Naive thymus-derived CD4-positive, alpha-beta T cell (primary cell): ENCODE measurements around the gene ANTXR2. TPM values are rescaled to one million over a fixed set of nuclear protein-coding genes. Genes with fewer than 3 reads are reported as not detected.

Source experiments
- ATAC-seq: fragments of 150-1000 bp; cut with Tn5 transposase; 2 replicates; pipeline ENCODE4 v1.10.0; 2021; ENCODE audit warnings: mild to moderate bottlenecking, moderate library complexity
- CTCF ChIA-PET: fragments of 350-600 bp; sonication (Branson Sonifier 250); formaldehyde crosslinking; loops from one replicate; lab custom pipeline; 2021; ENCODE audit warnings: antibody characterized with exemption; lab: Charles Lee
- POLR2A ChIA-PET: fragments of 350-600 bp; sonication (Branson Sonifier 250); formaldehyde crosslinking; loops from one replicate; lab custom pipeline; 2021; ENCODE audit warnings: antibody characterized with exemption, inconsistent platforms; lab: Charles Lee
- DNase-seq, 9 donors: peaks; one replicate each; pipeline versions ENCODE4 v3.0.0 to v3.0.0-alpha.2; 2020 to 2022; ENCODE audit warnings: mixed read lengths in 1 of 9
- H3K27ac ChIP-seq: one replicate; pipeline ENCODE4 v1.7.0; 2013; ENCODE audit warnings: mild to moderate bottlenecking, low read depth, low read length, moderate library complexity
- H3K27me3 ChIP-seq, 2 donors: one replicate each; pipeline ENCODE4 v1.7.0; 2013; ENCODE audit warnings: low read length in 2 of 2, mild to moderate bottlenecking in 2 of 2, moderate library complexity in 2 of 2; ENCODE audit not compliant: control insufficient read depth in 2 of 2, insufficient read depth in 2 of 2
- H3K36me3 ChIP-seq, 3 experiments: 1 replicate in 2 of 3; 2 replicates in 1 of 3; pipeline ENCODE4 v1.7.0; 2013; ENCODE audit warnings: low read length in 3 of 3, mild to moderate bottlenecking in 3 of 3, moderate library complexity in 1 of 3; ENCODE audit not compliant: insufficient read depth in 3 of 3, control insufficient read depth in 2 of 3
- H3K4me1 ChIP-seq, 2 donors: one replicate each; pipeline ENCODE4 v1.7.0; 2013; ENCODE audit warnings: low read length in 2 of 2, mild to moderate bottlenecking in 2 of 2, moderate library complexity in 1 of 2; ENCODE audit not compliant: control insufficient read depth in 2 of 2, insufficient read depth in 2 of 2
- H3K4me3 ChIP-seq: 2 replicates; pipeline ENCODE4 v1.7.0; 2013; ENCODE audit warnings: mild to moderate bottlenecking, low read length
- H3K9me3 ChIP-seq, 3 experiments: 1 replicate in 2 of 3; 2 replicates in 1 of 3; pipeline ENCODE4 v1.7.0; 2013; ENCODE audit warnings: low read length in 3 of 3; ENCODE audit not compliant: control insufficient read depth in 2 of 3
- H3K27ac Mint-ChIP-seq, 9 donors: one replicate each; pipeline ENCODE4 v1.8.0; 2020 to 2022; ENCODE audit warnings: mixed read lengths in 9 of 9, mild to moderate bottlenecking in 8 of 9, moderate library complexity in 5 of 9, inconsistent platforms in 2 of 9
- H3K27me3 Mint-ChIP-seq, 5 donors: one replicate each; pipeline ENCODE4 v1.8.0; 2021 to 2022; ENCODE audit warnings: mixed read lengths in 5 of 5, mild to moderate bottlenecking in 1 of 5
- H3K36me3 Mint-ChIP-seq, 5 donors: one replicate each; pipeline ENCODE4 v1.8.0; 2020 to 2022; ENCODE audit warnings: mixed read lengths in 5 of 5, mild to moderate bottlenecking in 3 of 5, inconsistent platforms in 1 of 5
- H3K4me1 Mint-ChIP-seq, 7 donors: one replicate each; pipeline ENCODE4 v1.8.0; 2020 to 2022; ENCODE audit warnings: mixed read lengths in 7 of 7, mild to moderate bottlenecking in 3 of 7, inconsistent platforms in 1 of 7
- H3K4me3 Mint-ChIP-seq, 10 donors: one replicate each; pipeline ENCODE4 v1.8.0; 2020 to 2022; ENCODE audit warnings: mild to moderate bottlenecking in 10 of 10, mixed read lengths in 10 of 10, moderate library complexity in 6 of 10, inconsistent platforms in 2 of 10
- H3K9me3 Mint-ChIP-seq, 11 donors: one replicate each; pipeline ENCODE4 v1.8.0; 2020 to 2022; ENCODE audit warnings: mixed read lengths in 11 of 11, mild to moderate bottlenecking in 4 of 11, inconsistent platforms in 1 of 11, moderate library complexity in 1 of 11
- intact Hi-C, 2 donors: fragments of 100-400 bp; cut with micrococcal nuclease; formaldehyde crosslinking; loops; one replicate each; pipeline ENCODE4 v1.15.1; 2023
- polyA plus RNA-seq, 2 donors: library from polyadenylated mRNA; unstranded; fragments of 300-500 nt; fragmentation: Illumina TruSeq; gene quantifications; one replicate each; pipeline ENCODE4 v1.2.3, GENCODE V29; 2021
- total RNA-seq, 6 experiments: library from RNA in 5 of 6; stranded (reverse) in 5 of 6; gene quantifications; 1 replicate in 5 of 6; 2 replicates in 1 of 6; pipeline ENCODE4 v1.2.3 and lab custom pipeline; 2021 to 2026

ANTXR2 gene
- total and polyA plus RNA-seq, 7 experiments from 2014 or later, result 20.3 to 69.8 (median 42.2) TPM

DNA sequence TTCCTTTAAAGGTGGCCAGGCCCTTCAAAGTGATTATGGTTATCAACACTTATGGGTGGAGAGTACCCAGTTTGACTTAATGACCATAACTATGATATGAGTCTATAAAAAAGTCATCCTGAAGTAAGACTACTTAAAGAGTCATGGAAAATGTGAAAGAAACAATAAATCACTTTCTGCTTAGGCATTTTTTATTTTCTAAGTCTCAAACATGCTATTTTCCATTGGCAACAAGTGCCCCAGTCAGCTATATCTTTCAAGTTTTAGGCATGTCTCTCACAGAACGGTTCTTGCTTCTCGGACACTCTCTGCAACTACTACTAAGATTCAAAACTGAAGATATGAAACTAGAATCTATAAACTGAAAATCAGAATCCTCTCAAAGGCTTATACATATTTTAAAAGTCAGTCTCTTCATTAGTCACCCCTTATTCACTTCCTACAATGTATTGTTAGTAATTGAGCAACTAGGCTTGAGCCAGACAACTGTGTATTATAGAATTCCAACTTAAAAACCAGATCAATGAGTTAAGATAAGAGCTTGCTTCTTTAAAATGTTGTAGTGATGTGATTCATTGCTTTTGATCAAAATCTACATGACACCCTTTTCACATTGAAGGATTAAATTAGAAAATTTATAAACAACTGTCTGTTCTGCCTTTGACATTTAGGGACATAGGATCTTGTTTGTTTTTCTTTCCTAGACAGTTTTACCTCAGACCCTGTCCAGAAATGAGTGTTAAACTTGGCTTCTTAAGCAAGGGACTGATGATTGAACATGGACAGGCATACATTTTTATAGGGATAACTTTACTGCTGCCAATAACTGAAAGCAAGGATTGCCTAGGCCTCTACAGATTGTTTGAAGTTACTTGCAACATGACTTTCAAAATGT is 2.9 kb downstream of the ANTXR2 start:
- H3K27me3 ChIP-seq, result no peaks in the 10 kb centered on the region
- intact Hi-C loops, result loop anchor here (5.0 to 10.0 kb wide), 4 partner anchors 132 to 1425 kb away; partner anchors contain the start of gene BMP2K (in 1 of the 2)
- Mint-ChIP-seq H3K9me3 (no peaks in the 10 kb centered on the region), H3K27me3 (peaks cover 0 to 3% (median 0%) of the 10 kb centered on the region in 5 donors), H3K27ac (peak overlapping the region; percentile 6 to 98 (median 92)), H3K4me1 (peaks cover 26 to 85% (median 68%) of the 10 kb centered on the region in 7 donors), H3K4me3 (peak overlapping the region; percentile 1 to 97 (median 88)), H3K36me3 (peaks cover 4 to 45% (median 21%) of the 10 kb centered on the region in 5 donors)
- ChIA-PET POLR2A (interaction anchor here (0.7 to 1.2 kb wide), 3 partner anchors 14 to 1720 kb away, joined by 3 read pairs; no protein-coding TSS in a partner anchor), CTCF (no interaction called here)
- H3K36me3 ChIP-seq, result peaks cover 0 to 15% (median 0%) of the 10 kb centered on the region in 3 experiments
- no peak overlapping the region for H3K4me3 ChIP-seq
- peaks cover 23 to 33% of the 10 kb centered on the region in 2 donors for H3K4me1 ChIP-seq
- H3K9me3 ChIP-seq, result no peaks in the 10 kb centered on the region
- no peak for ATAC-seq
- DNase-seq, result peak in 1 of 9 donors; percentile 3
- peak overlapping the region; percentile 86 for H3K27ac ChIP-seq

DNA sequence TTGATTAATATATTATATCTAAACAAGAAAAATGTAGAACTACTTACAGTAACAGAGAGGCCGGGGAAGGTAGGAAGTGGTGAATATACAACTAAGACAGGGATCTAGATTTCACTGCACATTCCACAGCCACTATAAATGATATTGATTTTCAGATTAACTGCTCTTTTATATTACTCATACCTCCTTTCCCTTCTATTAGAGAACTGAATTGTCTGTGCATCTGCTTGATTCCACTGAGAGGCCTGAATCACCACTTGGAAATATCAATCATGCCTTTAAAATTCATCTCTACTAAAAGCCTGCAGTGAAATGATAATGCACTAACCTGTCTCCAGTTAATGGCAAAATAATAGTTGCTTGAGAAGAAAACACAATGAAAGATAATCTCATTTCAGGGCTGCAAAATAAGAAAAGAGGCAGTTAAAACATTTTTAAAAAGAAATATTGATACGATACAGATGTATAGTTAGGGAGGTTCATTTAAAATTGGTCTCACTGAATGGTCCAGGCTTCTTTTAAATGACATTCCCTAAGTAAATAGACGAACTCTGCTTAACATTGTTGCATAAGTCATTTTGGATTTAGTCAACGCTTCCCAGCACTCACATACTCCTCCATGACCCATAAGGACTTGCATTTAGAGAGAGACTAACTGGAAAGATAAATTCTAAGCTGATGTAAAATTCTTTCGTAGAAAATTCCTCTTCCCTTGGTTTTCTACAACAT is 3.8 kb downstream of the ANTXR2 start:
- Histone ChIP-seq H3K4me3 (no peak overlapping the region), H3K27ac (peak overlapping the region; percentile 14), H3K36me3 (peaks cover 0 to 15% (median 0%) of the 10 kb centered on the region in 3 experiments), H3K4me1 (peaks cover 18 to 28% of the 10 kb centered on the region in 2 donors), H3K27me3 (no peaks in the 10 kb centered on the region), H3K9me3 (no peaks in the 10 kb centered on the region)
- Mint-ChIP-seq H3K27ac (peak overlapping the region; percentile 6 to 97 (median 87)), H3K4me3 (peak overlapping the region in 6 of 10 donors; percentile 48 to 96 (median 88)), H3K9me3 (no peaks in the 10 kb centered on the region), H3K27me3 (peaks cover 0 to 3% (median 0%) of the 10 kb centered on the region in 5 donors), H3K4me1 (peaks cover 24 to 80% (median 66%) of the 10 kb centered on the region in 7 donors), H3K36me3 (peaks cover 4 to 47% (median 26%) of the 10 kb centered on the region in 5 donors)
- ATAC-seq (no peak), DNase-seq (no peak)
- intact Hi-C loops, result no loop called here
- ChIA-PET POLR2A (interaction anchor here (1.5 kb wide), 1 partner anchor 11 kb away, joined by 5 read pairs; no protein-coding TSS in a partner anchor), CTCF (no interaction called here)

DNA sequence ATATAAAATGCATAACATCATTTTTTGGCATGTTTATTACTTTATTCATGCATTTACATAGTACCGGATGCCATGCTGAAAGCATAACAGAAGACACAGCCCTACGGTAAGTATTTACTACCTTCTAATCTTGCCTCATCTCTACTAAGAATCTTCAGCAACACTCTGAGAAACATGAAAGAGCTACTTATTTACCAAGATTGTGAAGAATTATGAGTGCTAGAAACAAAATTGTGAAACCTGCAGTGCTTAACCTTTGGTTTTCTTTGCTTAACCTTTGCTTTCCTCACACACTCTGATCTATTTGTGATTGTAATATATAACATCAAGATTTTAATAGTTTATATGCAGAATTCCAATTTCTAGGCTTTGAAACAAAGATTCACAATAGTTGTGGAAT is 7.4 kb downstream of the ANTXR2 start:
- H3K27me3 Mint-ChIP-seq, result no peaks in the 10 kb centered on the region
- Histone ChIP-seq H3K4me3 (no peak overlapping the region), H3K4me1 (peaks cover 5 to 17% of the 10 kb centered on the region in 2 donors), H3K27ac (no peak overlapping the region), H3K9me3 (no peaks in the 10 kb centered on the region), H3K27me3 (no peaks in the 10 kb centered on the region), H3K36me3 (peaks cover 0 to 5% (median 0%) of the 10 kb centered on the region in 3 experiments)
- ChIA-PET CTCF (no interaction called here), POLR2A (no interaction called here)
- peak overlapping the region in 2 of 9 donors; percentile 21 to 59 for H3K27ac Mint-ChIP-seq
- peaks cover 16 to 55% (median 47%) of the 10 kb centered on the region in 7 donors for H3K4me1 Mint-ChIP-seq
- H3K36me3 Mint-ChIP-seq, result peaks cover 4 to 56% (median 31%) of the 10 kb centered on the region in 5 donors
- intact Hi-C loops, result no loop called here
- ATAC-seq, result no peak
- DNase-seq, result no peak
- no peak overlapping the region for H3K4me3 Mint-ChIP-seq
- H3K9me3 Mint-ChIP-seq, result no peaks in the 10 kb centered on the region

DNA sequence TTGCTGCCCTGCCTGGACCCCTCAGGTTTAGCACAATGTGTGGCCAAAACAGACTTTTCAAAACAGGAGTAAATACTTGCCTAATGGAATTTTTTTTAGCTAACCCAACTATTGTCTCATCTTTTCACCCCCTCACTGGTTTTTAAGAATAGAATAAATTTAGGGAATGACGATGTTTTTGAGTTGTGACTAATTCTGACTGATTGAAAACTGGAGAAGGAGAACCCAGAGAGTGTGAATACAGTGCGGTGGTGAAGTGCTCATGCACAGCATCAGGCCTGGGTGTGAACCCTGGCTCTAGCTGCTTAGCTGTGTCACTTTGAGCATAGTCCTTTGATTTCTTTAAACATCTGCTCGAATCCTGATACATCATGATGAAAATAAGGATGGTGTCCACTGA is 10.5 kb downstream of the ANTXR2 start:
- Histone ChIP-seq H3K4me3 (no peak overlapping the region), H3K27me3 (no peaks in the 10 kb centered on the region), H3K27ac (no peak overlapping the region), H3K36me3 (peaks cover 0 to 5% (median 0%) of the 10 kb centered on the region in 3 experiments), H3K9me3 (no peaks in the 10 kb centered on the region), H3K4me1 (peaks cover 10 to 13% of the 10 kb centered on the region in 2 donors)
- Mint-ChIP-seq H3K36me3 (peaks cover 3 to 42% (median 23%) of the 10 kb centered on the region in 5 donors), H3K4me1 (peaks cover 11 to 54% (median 42%) of the 10 kb centered on the region in 7 donors), H3K27me3 (no peaks in the 10 kb centered on the region), H3K4me3 (no peak overlapping the region), H3K9me3 (no peaks in the 10 kb centered on the region), H3K27ac (peak overlapping the region in 8 of 9 donors; percentile 1 to 83 (median 12))
- ChIA-PET CTCF (no interaction called here), POLR2A (interaction anchor here (0.6 to 1.7 kb wide), 2 partner anchors 10 to 11 kb away, joined by 3 to 4 read pairs; partner anchors contain the start of gene ANTXR2)
- ATAC-seq (no peak), DNase-seq (no peak)
- intact Hi-C loops, result no loop called here

DNA sequence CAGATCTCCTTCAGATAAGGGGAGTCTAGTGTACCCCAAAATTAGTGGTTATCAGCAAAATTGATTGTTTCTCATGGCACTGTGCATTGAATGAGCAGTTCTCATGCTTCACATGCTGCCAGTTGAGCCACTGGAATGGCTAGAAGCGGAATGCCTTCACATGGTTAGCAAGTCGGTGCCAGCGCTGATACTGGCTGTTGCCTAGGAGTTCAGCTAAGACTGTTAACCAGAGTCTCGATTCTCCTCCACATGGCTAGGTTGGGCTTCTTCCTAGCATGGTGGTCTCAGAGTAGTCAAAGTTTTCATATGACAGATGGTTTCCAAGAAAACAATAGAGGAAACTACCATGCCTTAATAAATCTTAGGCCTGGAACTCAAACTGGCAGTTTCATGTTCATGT is 12.2 kb downstream of the ANTXR2 start:
- Histone ChIP-seq H3K27me3 (no peaks in the 10 kb centered on the region), H3K4me1 (peaks cover 10% of the 10 kb centered on the region in 2 donors), H3K4me3 (no peak overlapping the region), H3K9me3 (no peaks in the 10 kb centered on the region), H3K27ac (no peak overlapping the region), H3K36me3 (peaks cover 0 to under 1% (median 0%) of the 10 kb centered on the region in 3 experiments)
- Mint-ChIP-seq H3K9me3 (no peaks in the 10 kb centered on the region), H3K27ac (peak overlapping the region in 6 of 9 donors; percentile 13 to 98 (median 73)), H3K27me3 (no peaks in the 10 kb centered on the region), H3K4me3 (no peak overlapping the region), H3K4me1 (peaks cover 9 to 53% (median 40%) of the 10 kb centered on the region in 7 donors), H3K36me3 (peaks cover 0 to 38% (median 14%) of the 10 kb centered on the region in 5 donors)
- ChIA-PET CTCF (no interaction called here), POLR2A (interaction anchor here (3.0 kb wide), 1 partner anchor 12 kb away, joined by 14 read pairs; the partner anchor contains the start of gene ANTXR2)
- DNase-seq, result no peak
- intact Hi-C loops, result no loop called here
- ATAC-seq, result no peak

DNA sequence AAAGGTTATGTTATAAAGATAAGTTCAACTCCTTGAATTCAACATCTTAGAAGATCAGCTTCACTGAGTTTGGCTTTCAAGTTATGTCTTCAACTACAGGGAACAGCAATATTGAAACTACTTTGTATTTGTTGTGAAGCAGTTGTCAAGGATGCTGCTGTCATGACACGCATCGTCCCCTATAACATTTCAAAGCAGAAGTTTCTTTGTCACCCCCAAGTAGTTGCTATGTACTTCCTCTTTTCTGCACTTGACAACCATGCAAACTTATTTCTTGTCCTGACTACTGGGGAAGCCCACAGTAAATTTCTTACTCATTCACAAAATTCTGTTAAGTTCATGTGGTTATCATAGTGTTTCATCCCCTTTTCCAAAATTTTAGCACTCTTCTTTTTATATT is 14.3 kb downstream of the ANTXR2 start:
- Histone ChIP-seq H3K9me3 (no peaks in the 10 kb centered on the region), H3K36me3 (peaks cover 0 to 11% (median 3%) of the 10 kb centered on the region in 3 experiments), H3K27ac (peak overlapping the region; percentile 86), H3K4me3 (no peak overlapping the region), H3K4me1 (peaks cover 10 to 13% of the 10 kb centered on the region in 2 donors), H3K27me3 (no peaks in the 10 kb centered on the region)
- ATAC-seq (peak; percentile 96), DNase-seq (peak in 7 of 9 donors; percentile 53 to 89 (median 84))
- peak overlapping the region; percentile 54 to 86 (median 74) for H3K4me3 Mint-ChIP-seq
- no peaks in the 10 kb centered on the region for H3K27me3 Mint-ChIP-seq
- H3K9me3 Mint-ChIP-seq, result no peaks in the 10 kb centered on the region
- ChIA-PET CTCF (no interaction called here), POLR2A (interaction anchor here (0.8 to 3.0 kb wide), 3 partner anchors 9 to 143 kb away, joined by 3 to 14 read pairs (median 5); partner anchors contain the start of gene ANTXR2)
- H3K27ac Mint-ChIP-seq, result peak overlapping the region; percentile 91 to 99 (median 96)
- intact Hi-C loops, result loop anchor here (1.0 to 10.0 kb wide), 11 partner anchors 15 to 1434 kb away; partner anchors contain the start of genes ANTXR2 (in 2 of the 2) and RASGEF1B (in 1 of the 2)
- H3K36me3 Mint-ChIP-seq, result peaks cover 4 to 37% (median 20%) of the 10 kb centered on the region in 5 donors
- H3K4me1 Mint-ChIP-seq, result peaks cover 12 to 50% (median 42%) of the 10 kb centered on the region in 7 donors
